ENCODE measurements around the gene ARAP2.
A peak's percentile ranks its signal among the peaks of the same experiment; 100 is the strongest.

Gene ARAP2

DNA sequence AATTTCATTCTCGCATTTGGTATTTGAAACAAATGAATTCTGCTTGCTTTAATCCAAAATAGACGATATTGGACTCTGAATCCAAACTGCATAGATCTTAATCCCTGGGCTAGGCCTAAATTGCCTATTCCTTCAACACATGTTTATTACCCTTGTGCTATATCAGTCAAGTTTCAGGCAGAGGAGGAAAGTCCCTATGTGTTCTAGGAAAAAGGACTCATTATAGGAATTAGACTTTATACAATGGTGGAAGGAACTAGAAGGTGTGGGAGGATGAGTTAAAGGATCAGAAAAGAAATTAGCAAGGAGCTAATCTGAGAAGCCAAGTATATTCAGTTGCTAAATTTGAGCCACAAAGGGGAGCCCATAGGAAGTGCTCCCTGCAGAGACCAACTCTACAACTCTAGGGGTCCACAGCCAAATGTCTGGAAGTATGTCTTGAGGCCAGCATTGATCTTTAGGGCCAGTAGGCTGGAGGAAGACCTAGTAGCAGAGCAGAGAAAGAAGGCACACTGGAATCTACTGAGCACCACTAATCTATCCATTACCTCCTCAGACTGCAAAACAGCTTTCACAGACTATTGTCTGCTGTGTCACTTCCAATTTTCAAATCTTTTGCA, 20.0 kb upstream of the ARAP2 start:
- no peak for DNase-seq

DNA sequence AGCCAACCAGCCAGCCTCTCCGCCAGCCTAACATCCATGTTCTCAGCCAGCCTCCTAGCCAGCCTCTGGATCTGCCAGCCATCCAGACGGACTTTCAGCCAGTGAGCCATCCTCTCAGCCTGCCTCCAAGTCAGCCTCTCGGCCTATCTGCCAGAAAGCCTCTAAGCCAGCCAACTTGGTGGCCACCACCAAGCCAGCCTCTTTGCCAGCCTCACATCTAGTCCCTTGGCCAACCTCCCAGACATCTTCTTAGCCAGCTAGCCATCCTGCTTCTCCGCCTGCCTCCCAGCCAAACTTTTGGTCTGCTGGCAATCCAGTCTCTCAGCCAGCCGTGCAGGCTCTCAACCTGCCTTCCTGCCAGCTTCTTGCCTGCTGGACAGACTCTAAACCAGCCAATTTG, 16.4 kb upstream of the ARAP2 start:
- peak in 7 of 14 donors; percentile 9 to 56 (median 30) for DNase-seq

DNA sequence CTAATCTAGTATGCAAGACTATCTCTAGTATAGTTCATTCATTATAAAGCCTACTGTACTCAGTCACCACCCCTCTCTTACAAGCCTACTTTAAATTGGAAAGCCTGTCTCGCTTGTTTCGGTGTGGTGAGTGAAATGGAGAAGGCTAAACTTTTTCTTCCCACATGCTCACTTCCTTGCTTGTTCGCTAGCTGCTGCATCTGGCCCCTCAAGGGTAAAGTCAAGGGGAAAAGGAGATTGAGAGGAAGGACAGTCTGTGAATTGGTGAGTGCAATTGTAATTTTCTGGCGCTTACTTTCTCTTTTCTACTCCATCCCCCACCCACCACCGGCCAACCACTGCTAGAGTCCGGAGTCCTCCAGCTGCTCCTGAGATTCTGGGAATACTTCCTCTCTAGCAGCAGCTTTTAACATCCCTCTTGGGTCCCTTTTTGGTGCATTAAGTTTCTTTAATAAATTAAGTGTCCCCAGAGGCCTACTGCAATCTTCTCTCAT, 12.1 kb upstream of the ARAP2 start:
- DNase-seq: peak in 6 of 14 donors; percentile 8 to 39 (median 28)

DNA sequence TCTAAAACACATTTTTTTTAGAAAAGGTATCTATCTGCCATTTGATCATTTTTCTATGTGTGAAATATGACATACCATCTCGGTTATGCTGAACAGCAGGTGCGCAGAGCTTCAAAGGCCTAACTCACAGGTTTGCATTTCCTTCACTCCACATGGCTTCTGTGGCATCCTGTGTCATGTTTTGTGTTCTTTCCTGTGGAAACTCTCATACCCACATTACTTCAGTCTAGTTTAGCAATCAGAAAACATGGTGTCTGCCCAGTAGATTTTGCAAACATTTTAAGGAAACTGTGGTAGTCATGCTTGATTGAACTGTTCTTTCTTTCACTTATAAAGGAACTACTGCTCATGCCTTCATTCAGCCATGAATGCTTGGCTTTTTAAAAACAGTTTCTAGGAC, 11.3 kb upstream of the ARAP2 start:
- DNase-seq: peak in 1 of 14 donors; percentile 17

DNA sequence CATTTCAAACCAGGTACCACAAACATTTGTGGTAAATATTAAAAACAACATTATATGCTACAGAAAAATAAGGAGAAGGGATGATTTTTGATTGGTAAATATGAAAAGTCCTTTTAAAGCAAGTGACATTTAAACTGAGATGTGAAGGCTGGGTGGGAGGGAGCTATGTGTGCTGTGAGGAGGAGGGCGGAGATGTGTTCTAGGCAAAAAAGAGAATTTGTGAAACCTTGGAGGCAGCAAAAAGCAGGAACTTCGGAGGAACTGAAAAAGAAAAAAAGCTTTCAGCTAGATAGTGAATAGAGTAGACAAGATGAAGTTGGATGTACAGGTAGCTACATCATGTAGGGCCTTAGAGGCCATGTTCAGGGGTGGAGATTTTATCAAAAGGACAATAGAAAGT, 10.1 kb upstream of the ARAP2 start:
- no peak for DNase-seq

DNA sequence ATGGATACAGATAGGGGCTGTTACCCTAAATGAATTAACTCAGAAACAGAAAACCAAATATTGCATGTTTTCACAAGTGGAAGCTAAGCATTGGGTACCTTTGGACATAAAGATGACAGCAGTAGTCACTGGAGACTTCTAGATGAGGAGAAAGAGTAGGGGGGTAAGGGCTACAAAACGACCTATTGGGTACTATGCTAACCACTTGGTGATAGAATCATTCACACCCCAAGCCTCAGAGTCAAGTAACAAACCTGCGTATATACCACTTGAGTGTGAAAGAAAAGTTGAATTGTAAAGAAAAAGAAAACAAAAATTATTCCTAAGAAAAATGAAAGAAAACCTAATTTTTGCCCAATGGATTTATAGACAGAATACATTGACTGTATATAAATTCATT, 7.7 kb upstream of the ARAP2 start:
- no peak for DNase-seq

DNA sequence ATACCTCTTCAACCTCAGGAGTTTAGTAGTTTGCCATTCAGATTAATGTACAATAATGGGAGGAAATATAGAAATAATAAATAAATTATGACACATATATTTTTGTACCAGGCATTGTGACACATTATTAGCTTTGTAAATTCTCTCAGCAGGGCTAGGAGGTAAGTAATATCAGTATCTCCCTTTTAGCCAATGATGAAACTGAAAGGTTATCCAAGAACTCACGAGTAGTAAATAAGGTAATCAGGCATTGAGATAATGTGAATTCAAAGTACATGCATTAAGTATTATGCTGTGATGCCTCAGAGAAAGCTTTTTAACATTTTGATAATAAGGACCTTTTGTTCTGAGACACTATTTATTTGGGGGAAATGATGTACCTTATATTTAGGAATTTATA, 5.3 kb upstream of the ARAP2 start:
- DNase-seq: no peak

DNA sequence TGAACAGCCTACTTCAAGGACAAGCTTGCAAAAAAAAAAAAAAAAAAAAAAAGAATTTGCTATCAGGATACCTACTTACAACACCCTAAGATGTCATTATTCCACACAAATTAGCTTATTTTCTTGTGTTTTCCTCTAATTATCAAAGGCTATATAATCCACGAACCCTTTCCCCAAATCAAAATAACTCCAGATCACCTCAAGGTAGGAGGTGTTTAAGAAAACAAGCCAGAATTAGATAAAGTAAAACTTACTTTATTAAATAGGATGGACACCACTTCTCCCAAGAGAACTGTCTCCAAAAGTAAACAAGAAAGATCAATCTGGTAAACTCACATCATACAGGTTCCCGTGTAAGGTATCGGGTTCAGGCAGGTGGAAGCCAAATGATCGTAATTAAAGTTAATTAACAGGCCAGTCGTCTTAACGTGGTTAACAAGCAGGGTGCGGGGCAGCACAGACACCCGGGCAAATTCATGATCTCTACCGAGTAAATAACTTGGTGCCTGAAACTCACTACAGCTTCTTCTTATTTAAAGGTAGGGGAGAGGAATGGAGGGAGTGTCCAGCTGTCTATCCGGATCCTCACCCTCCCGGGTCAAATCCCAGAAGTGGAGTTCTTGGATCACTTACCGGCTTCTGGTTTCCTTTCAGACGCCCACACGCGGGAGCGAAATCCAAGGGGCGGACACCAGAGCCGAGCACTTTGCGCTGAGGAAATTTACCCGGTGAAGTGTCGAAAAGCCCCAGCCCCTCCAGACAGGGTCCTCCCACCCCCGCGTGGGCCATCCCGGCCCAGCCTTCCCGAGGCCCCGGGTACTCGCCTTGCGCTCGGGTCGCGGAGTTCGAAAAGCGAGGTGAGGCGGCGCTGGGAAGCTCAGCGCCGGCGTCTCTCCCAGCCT, 708 bp downstream of the ARAP2 start:
- DNase-seq: peak in 11 of 14 donors; percentile 33 to 84 (median 57)

DNA sequence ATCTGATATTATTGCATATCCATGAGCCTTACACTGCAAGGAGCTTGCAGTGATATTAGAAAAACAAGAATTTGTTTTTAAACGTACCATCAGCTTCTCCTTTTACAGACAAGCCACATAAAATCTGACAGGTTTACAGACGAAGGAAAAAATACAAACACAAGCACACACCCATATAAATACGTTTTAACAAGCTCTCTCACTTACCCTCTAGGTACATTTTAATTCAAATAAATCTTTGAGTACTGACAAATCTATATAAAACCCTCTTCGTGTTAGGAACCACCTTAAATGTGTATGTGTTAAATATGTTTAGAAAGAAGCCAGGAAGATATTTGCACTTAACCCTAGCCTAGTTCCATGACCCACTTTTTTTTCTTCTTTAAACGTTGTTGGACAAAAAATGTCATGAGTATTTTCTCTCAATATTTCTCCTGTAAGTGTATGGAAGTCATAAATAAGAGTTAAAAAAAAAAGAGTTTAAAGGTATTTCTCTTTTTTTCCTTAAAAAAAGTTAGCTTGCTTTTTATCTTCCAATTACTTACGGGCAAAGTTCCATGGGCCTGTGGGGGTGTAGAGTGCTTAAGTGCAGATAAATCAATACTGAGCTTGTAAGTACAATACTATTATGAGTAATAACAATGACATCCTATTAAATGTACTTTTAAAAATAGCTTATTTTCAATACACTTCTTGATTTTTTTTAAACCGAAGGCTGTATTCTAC, 1.5 kb downstream of the ARAP2 start:
- no peak for DNase-seq

DNA sequence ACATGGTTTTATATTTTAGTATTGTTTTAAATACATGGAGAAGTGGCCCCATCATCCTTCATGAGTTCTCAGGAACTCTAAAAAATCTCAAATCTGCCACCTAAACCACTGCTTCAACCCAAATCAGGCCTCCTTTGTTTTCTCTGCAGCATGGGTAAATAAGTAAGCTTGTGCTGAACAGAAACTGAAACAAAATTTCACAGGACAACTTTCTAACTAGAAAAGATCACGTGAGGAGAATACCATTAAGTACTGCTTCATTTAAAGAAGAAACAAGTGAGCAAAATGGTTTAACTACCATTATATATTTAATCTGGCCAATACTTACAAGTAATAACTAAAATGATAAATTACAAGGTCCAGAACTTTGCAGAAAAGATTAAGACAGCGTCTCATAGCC, 2.5 kb downstream of the ARAP2 start:
- DNase-seq: no peak

DNA sequence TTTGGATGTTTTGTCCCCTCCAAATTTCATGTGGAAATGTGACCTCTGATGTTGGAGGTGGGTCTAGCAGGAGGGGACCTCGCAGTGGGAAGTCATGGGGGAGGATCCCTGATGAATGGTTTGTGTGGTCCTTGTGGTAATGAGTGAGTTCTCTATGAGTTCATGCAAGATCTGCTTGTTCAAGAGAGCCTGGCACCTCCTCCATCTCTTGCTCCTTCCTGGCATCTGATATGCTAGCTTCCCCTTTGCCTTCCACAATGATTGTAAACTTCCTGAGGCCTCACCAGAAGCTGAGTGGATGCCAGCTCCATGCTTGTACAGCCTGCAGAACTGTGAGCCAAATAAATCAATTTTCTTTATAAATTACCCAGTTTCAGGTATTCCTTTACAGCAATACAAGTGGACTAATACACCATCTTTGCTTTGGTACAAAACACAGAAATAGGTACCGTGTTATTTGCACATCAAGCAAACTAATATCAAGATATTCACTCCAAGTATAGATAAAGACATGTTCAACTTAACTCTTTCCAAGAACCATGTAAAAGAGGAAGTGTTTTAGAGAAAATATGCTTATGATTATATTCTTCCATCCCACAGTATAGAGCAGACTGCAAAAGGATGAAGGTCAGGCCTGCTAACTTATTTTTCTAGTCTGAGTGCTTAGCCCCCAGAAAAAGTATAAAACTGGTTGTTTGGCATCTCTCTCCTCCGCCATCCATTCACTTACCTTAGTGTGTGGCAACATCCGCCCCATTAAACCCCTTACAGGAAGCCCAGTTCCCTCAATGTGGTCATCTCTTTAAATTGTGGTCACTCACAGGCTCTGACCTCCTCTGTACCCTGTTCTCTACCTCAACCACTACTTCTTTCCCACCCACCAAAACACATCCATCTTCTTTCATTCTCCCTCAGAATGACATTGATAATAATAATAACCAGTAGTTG, 6.7 kb downstream of the ARAP2 start:
- no peak for DNase-seq

DNA sequence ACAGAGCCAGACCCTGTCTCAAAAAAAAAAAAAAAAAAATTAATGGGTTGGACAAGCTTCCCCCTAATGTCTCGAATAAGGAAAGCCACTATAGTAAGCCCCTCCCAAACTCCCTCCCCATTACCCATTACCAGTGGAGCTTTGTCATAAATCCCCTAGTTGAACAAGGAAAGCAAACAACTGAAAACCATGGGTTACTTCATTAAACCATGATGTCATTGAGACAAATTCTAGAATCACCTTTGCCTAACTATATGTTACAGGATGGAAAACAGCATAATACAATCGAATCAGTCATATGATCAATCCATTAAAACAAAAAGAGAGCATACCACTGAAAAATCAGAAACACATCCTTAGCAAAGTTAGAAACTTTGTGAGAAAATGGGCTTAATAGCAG, 8.2 kb downstream of the ARAP2 start:
- no peak for DNase-seq

DNA sequence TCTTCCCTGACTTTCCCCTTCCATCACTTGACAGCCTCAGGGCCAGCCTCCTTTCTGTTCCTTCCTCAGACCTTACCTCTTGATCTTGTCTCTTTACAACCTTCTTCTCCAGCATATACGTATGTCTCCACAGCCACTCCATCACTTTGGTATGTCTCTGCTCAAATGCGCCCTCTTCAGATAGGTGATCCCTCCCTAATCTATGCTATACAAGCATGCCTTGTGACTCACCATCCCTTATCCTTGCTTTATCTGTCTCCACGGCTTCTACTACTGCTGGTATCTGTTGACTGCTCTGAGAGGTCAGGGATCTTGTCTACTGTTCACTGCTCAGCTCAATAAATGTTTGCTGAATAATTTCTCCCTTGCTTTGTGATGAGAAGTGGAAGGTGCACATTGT, 9.0 kb downstream of the ARAP2 start:
- DNase-seq: no peak

DNA sequence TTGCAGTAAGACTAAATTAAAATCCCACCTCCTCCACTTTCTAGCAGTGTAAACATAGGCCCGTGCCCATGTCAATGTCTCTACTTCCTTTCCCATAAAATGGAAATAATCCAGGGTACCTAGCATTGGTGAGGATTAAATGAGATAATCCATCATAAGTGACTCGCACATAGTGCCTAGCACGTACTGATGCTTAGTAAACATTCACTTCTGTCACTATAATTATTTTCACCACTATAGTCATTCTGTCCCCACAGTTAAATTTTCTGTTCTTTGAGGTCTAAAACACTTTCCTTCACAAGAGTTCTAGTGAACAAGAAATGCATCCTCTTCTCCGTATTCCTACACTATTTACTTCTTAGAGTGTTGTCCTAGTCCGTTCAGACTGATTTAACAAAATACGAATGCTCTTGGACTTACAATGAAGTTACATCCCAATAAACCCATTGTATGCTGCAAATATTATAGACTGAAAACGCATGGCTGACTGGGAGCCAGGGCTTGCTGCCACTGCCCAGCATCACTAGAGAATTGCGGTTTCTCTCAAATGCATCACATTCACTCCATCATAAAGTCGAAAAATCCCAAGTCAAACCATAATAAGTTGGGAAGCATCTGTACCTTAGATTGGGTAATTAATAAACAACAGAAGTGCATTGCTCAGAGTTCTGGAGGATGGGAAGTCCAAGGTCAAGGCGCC, 10.6 kb downstream of the ARAP2 start:
- DNase-seq: no peak

DNA sequence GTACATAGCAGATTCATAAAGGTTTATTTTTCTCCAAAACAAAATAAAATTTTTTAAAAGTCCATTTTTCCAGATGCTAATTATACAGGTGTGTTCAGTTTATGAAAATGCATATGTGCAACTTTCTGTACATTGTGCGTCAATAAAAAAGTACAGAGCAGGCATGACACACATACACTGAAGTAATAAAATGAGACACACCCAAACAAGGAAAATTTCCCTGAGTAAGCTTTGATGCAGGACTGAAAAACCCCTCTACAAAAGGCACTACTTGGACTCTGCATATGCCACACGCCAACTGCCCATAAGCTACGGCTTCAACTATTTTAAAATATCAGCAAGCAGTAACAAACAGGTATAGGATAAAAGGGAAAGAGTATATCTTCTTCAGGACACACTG, 13.8 kb downstream of the ARAP2 start:
- no peak for DNase-seq

DNA sequence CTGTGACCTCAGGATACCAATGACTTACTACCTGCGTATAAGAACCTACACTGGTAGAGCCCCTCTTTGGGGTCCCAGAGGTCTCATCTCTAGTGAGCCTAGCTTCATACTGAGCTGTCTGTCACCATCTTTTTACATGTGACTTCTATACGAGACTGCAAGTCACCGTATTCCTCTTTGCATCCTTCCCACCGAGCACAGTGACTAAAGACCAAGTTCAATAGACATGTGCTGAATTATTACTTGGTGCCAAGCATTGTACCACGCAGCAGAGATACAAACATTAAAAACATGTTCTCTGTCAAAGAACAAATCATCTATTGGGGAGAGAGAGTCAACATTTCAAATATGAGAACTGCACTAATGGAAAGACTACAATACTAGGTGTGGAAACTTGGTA, 16.4 kb downstream of the ARAP2 start:
- no peak for DNase-seq

DNA sequence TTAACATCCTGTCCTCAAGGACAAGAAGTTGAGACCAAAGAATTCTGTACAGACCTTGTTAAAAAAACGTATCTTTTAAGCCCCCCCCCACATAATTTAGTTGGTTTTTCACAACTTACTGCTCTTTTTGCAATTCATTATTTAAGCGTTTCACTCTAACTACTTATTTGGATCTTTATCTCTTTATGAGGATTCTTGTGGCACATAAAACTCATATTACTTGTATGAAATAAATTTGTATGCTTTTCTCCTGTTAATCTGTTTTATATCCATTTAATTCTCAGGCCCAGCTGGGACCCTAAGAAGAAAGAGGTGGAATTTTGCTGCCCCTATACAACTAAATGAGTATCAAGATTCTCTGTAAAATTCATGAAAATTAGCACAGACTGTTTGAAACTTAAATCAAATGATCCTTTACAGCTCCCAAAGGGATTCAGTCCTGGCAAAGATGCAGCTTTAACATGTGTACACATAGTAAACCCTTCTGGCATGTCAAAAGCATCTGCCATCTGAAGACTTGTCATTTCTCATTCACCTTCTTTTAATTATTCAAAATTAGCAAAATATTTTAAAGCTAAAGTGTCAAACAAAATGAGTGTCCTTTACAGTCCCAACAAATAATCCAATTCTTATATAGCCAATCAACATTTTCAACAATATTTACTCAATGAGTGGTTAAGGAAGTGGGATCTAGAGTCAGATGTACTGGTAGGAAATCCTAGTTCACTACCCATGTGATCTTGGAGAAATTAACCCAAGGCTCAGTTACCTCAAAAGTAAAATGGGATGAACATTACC, 17.7 kb downstream of the ARAP2 start:
- DNase-seq: no peak

DNA sequence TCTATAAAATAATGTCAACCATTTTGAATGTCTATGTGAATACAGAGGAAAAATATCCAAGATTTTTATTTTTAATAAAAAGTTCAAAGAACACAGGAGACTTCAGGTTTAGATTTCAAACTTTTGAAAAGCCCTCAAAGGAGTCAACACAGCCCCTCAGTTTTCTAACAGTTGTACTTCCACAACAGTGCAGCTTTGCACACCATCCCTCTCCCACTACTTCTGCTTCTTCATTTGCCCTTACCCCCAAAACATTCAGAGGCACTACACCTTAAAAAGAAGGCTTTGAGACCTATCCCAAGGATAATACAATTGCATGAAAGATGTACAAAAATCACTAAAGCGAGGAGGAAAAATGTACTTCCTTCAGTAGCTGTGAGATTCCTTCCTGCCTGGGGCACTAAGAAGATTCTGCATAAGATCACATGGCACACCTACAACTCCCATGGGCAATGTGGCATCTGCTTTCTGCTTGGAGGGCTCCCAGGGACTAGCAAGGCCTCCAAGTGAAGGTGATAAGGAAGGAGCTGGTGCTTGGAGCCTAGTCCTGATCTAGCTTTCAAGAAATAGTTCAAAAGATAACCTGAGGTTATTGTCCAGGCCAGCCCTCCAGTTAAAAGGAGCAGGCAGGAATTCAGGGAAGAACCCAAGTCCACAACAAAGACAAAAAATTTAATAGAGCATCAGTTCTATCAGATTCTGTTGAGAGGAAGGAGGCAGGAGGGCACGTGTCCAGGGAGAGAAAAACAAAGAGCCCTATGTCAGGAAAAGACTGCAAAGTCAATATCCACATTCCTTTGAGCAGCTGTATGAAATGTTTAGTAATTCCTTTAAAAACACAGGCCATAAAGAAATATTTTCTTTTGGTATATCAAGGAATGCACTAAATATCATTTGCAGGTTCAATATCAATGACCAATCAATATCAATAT, 19.1 kb downstream of the ARAP2 start:
- peak in 4 of 14 donors; percentile 10 to 55 (median 26) for DNase-seq

DNA sequence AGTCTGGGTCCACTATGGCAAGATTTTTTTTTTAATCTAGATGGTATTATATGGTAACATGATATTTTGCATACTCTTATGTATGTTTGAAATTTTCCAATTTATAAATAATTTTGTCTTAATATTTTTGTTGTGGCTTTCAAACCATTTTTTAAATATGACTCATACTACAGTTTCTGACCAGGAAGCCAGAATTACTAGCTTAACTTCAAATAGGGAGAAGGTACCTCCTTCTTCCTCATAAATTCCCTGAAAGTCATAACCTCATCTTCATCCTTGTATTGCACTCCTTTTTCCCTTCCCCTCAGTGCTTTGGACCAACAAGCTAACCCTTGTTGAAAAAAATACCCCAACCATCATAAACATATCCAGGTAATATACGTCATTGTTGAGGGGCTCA, 21.6 kb downstream of the ARAP2 start:
- DNase-seq: no peak
